Daoy (cell line): Measurements from ENCODE around the gene L1CAM. TPM values are rescaled to one million over a fixed set of nuclear protein-coding genes. Genes with fewer than 3 reads are reported as not detected.

Experiments used
- DNase-seq: peaks from one replicate; pipeline ENCODE4 v3.0.0-alpha.2; 2015; ENCODE audit warnings: low read depth
- total RNA-seq: library from RNA; depleted of rRNA; stranded (reverse); fragments of >200 nt; shearing (Covaris generic); gene quantifications from 2 replicates; pipeline ENCODE4 v1.2.3, GENCODE V29; 2014; rRNA removed

Gene L1CAM, protein sequence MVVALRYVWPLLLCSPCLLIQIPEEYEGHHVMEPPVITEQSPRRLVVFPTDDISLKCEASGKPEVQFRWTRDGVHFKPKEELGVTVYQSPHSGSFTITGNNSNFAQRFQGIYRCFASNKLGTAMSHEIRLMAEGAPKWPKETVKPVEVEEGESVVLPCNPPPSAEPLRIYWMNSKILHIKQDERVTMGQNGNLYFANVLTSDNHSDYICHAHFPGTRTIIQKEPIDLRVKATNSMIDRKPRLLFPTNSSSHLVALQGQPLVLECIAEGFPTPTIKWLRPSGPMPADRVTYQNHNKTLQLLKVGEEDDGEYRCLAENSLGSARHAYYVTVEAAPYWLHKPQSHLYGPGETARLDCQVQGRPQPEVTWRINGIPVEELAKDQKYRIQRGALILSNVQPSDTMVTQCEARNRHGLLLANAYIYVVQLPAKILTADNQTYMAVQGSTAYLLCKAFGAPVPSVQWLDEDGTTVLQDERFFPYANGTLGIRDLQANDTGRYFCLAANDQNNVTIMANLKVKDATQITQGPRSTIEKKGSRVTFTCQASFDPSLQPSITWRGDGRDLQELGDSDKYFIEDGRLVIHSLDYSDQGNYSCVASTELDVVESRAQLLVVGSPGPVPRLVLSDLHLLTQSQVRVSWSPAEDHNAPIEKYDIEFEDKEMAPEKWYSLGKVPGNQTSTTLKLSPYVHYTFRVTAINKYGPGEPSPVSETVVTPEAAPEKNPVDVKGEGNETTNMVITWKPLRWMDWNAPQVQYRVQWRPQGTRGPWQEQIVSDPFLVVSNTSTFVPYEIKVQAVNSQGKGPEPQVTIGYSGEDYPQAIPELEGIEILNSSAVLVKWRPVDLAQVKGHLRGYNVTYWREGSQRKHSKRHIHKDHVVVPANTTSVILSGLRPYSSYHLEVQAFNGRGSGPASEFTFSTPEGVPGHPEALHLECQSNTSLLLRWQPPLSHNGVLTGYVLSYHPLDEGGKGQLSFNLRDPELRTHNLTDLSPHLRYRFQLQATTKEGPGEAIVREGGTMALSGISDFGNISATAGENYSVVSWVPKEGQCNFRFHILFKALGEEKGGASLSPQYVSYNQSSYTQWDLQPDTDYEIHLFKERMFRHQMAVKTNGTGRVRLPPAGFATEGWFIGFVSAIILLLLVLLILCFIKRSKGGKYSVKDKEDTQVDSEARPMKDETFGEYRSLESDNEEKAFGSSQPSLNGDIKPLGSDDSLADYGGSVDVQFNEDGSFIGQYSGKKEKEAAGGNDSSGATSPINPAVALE
- total RNA-seq: 7.4 and 8.3 TPM in 2 replicates

DNA sequence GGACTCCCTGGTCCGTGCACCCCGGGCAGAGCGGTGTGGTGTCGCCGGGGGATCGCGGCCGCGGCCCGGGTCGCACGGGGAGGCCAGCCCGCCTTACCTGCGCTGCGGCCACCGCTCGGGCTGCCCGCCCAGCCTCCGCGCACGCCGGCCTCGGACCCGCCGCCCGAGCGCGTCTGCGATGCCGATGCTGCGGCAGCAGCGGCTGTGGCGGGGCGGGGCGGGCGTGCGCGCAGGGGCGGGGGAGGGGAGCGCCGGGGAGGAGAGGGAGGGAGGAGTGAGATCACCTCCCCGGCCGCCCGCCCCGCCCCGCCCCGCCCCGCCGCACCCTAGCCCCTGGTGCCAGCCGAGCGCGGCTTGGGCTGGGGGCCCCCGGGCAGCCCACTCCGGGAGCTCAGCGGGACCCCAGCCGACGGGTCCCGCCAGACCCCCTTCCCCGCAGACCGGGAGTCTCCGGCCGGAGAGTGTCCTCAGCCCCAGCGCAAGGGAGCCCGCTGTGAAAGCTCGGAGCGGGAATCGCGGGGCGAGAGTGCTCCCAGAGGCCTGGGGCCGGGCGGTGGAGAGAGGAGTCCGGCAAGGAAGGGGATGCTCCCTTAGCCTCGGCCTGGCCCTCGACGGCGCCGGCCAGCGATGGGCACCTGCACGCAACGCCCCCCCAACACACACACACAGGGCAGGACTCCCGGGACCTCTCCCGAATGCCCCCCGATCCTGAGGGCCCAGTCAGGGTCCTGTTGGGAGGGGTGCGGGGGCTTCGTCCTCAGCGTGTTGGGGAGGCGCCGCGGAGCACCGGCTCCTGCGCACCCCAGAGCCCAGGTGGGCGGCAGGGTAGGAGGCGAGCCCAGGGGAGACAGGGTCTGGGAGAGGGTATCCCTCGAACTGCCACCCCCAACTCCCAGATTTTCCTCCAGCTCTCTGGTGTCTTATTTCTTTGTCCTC lies at the start of gene L1CAM:
TSS of gene L1CAM (minus strand) at position 206 of the 936 bp plus-strand sequence. CDS start 10,337 bp downstream, outside the sequence.
- DNase-seq: peak; percentile 42

DNA sequence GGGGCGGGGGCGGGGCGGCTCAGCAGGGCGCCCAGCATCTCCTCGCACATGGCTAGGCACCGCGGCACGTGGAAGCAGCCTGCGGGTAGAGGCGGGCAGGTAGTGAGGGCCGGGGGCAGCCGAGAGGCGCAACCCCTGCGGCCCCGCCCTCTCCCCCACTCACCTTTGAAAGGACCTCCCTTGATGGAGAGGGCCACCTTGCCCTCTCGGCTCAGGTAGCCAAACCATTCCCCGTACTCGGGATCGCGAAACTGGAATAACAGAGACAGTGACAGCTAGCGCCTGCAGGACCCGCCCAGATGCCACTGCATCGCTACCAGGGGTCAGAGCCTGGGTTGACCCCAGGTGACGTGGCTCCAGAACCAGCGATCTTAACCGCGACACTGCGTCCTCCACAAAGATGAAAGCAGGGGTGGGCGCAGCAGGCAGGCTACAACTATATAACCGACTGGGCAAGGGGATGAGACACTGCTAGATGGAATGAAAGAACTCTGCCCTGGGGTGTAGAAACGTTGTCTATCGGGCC lies 49.4 kb upstream of the L1CAM start:
- DNase-seq: no peak

DNA sequence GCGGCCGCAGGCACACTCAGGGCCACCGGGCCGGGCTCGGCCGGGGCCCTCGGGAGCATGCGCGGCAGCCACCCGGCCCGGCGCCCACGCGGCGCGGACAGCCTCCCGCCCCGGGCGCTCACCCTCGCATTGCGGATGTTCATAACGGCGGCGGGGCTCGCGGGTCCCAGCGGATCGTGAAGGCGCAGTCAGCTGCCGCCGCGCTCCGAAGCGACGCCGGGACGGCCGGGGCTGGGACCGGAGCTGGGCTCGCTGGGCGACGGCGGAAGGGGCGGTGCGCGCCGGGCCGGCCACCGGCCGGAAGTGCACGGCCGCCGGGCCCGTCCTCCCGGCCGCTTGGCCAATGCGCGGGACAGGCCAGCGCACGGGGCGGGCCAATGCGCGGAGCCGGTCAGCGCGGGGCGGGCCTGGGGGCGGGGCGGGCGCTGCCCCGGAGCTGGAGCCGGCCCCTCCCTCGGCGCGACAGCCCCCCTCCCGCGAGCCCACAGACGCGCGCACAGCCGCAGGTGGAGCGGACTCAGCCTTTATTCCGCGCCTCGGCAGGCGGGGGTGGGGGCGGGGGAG lies 48.9 kb upstream of the L1CAM start, which contains the start of gene NAA10:
TSS of gene NAA10 (minus strand) at position 276 of the 564 bp plus-strand sequence. CDS start at position 143, 133 bp downstream.
- DNase-seq: peak; percentile 83

DNA sequence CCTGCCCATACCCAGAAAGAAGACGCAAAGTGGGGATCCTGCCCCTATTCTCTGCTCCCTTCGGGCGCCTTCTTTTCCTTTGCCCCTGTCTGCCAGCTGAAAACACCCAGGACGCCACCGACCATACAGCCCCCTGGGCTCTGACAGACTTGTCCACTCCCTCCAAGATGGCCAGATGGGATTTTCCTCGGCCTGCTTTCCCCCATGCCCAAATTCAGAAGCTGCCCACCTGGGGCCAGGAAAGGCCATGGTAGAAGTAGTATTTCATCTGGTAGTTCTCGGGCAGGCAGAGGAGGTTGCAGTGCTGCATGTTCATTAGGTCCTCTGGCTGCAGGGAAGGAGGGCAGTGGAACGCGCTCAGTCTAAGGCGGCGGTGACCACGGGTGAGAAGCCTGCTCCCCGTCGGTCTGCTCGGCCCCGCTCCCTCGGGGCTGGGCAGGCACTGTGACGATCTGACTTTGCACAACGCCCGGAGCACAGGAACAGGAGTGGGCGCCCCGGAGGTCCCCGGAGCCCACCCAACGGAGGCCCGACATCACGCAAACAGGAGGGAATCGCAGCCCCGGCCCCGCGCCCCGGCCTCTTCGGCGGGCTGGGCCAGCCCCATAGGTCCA lies 48.3 kb upstream of the L1CAM start:
- DNase-seq: no peak

DNA sequence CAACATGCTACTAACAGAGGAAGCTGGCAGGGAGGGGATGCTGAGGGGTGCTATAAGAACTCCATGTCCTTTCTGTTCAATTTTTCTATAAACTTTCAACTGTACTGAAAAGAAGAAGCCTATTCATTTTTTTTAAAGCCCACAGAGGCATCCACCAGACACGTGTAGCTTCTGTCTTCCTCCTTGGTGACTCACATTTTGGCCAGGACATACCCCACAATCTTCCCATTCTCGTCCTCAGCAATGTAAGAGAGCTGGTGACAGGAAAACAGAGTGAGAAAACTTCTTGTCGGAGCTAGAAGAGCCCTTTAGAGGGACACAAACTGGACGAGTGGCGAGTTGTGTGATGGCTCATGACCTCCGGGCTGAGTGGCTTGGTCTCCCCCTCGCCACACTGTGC lies 47.8 kb upstream of the L1CAM start:
- DNase-seq: peak; percentile 18

DNA sequence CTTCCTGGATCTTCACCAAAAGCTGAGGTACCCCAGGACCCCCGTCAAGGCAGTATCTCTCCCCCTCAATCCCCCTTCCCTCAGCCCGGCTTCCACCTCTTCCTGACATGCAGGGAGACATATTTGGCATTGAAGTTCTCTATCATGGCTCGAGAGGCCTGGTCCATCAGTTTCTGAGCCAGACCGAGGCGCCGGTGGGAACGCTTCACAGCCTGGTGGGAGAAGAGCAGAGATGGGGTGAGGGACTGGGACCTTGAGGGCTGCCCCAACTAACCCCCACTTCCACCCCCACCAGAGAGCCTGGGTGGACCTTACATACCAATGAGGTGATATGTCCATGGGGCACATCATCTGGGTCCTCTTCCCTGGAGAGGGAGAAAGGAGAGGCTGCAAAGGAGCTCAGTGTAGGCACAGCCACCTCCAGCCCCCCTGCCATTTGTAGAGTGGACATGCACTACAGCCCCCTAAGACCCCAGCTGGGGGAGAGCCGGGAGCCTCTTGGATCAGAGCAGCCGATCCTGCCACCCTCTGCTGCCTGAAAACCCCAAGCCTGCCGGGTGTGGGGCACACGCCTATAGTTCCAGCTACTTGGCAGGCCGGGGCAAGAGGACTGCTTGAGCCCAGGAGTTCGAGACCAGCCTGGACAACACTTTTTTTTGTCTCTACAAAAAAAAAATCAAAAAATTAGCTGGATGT lies 46.4 kb upstream of the L1CAM start:
- DNase-seq: no peak

DNA sequence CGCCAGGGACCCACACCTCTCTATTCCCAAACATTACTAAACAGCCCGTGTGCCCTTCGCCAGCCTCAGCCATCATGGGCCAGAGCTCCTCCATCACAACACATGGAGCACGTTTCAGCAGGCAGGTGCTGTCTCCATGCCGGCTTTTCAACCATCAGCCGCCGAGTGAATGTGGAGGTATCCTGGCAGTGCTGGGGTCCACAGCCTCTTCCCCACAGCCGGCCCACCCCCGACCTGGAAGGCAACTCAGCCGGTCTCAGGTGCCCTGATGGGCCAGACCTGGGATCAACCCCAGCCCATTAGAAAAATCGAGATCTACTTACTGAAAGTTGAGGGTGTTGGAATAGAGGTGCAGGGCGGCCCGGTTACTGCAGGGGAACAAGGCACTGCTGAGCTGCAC lies 45.8 kb upstream of the L1CAM start:
- no peak for DNase-seq

DNA sequence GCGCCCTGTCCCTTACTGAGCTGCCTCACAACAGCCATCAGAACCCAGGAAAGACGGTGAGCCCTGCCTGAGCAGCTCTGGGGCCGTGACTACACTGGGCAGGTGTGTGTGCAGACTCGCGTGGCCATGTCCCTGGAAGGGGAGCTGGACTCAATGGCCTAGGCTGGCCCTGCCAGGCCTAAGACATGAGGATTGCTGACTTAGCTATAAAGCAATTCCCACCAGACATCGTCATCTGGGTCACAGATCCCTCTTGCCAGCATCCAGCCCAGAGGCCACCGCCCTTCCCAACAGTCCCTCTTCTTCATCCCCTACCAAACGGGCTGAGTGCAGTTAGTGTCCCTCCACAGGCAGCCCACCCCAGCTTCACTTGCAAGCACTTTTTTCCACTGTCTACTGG lies 45.2 kb upstream of the L1CAM start:
- DNase-seq: no peak

DNA sequence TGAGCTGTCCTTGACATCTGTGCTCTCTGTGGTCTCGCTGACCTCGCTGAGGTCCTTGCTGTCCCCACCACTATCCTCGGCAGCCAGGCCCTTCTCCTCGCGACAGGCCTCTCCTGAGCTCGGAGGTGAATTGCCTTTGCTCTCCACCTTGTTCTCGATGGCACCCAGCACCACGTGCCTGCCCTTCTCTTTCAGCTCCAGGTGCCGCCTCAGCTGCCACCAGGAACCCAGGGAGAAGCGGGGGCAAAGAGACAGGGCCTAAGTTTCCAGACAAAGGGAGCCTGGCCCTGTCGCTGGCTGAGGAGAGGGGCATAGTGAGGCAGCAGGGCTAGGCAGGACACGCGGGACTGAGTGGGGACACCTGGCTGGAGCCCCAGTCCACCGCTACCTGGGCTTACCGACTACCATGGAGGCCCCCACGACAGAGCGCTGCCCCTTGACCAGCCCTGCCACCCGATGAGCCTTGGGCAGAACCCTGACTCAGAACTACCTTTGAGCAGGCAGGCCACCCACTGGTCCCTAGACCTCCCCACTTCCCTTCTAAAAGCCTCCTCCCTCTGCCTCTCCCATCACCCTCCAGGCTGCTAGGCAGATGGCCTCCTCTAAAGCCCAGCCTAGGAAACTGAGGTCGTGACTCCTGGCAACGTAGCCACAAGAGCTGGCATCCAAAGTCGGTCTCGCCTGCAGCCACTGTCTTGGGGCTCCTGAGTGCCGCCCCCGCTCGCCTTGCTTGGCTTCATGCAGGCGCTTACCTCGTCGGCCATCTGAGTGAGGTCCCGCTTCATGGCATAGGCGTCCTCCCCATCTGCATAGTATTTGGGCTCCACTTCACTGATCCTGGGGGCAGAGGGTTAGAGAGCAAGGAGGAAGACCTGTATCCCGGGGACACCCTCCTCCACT lies 44.3 kb upstream of the L1CAM start:
- DNase-seq: no peak

DNA sequence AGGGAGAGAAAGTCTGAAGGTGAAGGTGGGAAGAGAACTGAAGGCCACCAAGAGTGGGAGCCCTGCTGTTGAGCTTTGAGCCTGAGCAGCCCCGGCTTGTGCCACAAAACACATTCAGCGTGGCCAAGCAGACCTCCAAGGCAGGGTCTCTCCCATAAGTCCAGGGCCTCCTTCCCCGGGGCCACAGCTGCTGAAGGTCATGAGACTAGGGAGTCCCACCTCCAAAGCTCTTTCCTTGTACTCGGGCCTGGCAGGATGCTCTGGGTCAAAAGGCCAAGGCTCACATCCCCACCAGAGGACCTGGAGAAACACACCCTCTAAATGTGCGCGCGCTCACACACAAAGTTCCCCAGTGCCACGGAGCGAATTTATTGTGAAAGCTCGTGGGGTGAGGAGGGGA lies 43.6 kb upstream of the L1CAM start:
- no peak for DNase-seq

DNA sequence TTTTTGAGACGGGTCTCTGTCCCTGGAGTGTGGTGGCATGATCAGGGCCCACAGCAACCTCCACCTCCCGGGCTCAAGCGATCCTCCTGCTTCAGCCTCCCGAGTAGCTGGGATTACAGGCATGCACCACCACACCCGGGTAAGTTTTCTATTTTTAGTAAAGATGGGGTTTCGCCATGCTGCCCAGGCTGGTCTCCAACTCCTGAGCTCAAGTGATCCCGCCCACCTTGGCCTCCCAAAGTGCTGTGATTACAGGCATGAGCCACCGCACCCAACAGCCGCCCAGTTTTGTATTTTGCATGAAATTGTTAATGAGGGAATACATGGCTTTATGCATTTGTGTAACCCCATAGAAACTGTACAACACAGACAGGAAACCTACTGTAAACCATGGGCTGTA lies 42.9 kb upstream of the L1CAM start:
- no peak for DNase-seq

DNA sequence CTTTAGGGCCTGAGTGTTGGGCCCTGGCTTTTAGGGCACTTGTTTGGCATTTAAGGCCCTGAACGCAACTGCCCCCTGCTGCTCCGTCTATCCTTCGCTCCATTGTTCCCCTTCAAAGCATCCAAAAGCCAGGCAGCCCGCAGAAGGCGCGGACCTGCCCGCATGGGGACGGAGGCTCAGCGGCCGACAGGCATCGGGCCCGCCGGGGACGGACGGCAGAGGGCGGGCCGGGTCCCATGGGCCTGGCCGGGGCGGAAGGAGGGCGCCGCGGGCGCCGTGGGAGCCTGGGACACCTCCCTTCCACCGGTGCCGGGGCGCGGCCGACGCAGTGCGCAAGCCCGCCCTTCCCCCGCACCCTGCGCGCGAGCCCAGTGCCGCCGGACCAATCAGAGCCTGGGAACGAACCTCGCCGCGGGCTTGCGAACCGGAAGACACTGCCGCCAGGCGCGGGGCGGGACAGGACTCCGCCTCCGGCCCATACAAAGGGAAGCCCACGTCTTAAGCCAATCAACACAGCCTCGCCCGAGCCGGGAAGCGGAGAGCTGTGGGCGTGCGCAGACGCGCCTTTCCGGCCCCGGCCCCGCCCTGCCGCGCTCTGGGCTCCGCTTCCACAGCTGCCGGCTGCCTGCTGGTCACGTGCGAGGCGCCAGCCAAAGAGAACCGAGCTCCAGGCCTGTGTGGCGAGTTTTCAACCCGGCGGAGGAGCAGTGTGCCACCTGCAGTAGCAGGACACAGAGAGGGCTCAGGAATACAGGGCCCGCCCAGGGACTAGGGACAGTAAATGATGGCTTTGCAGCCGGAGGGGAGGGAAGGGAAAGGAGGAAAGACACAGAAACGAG lies 42.2 kb upstream of the L1CAM start:
- peak; percentile 97 for DNase-seq

DNA sequence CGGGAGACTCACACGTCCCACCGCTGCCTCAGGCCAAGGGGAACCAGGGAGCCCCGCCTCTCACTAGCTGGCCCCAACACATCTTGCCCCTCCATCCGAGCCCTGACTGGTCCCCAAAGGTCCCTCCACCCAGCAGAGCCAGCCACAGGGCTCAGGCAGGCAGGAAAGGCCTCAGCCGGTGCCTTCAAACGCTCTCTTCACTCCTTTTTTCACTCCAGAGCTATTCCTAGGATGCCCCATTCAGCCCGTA lies 41.6 kb upstream of the L1CAM start:
- no peak for DNase-seq

DNA sequence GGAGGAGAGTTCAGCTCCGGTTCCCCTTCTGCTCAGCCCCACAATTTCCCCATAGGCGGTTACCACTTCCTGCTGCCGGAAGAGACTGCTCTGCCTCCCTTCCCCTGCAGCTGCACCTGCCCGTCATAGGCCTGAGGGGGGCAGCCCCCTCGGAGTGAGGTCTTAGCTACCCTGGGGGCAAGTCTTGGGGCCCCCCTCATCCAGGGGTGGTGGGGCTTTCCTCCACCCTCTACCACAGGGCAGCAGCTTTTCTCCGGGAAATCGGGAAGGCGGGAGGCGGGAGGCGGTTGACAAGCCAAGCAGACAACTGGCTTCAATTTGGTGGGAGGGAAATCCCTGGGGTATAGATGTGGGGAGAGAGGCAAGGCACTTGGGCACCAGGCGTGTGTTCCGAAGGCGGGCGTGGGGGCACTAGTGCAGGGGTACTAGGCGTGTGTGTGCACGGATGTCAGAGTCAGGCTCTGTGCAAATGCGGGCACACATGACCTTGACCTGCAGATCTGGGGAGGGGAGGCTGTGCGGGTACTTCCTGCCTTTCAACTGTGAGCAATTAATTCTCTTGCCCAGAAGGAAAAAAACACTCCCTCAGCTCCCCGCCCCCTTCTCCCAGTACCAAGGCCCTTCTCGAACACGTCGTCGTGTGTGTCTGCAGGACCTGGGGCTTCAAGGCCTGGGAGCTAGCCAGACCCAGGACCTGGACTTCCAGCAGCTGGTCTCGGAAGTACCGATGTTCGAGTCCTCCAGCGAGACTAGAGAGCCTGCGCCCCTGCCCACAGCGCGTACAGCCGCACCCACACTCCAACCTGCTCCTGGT lies 41.1 kb upstream of the L1CAM start:
- peak; percentile 49 for DNase-seq

DNA sequence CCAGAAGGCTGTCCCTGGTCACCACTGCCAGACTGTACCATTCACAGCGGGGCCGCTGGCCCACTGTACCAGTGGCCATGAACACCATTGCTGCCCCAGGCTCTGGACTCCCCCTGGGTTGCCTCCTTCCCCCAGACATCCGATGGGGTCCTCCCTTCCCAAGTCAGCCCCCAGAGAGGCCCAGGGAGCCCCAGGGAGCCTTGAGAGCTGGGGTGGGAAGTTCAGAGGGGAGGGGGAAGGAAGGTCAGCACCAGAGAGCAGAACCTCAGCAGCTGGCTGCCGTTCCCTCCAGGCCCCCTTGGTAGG lies 40.5 kb upstream of the L1CAM start:
- no peak for DNase-seq

DNA sequence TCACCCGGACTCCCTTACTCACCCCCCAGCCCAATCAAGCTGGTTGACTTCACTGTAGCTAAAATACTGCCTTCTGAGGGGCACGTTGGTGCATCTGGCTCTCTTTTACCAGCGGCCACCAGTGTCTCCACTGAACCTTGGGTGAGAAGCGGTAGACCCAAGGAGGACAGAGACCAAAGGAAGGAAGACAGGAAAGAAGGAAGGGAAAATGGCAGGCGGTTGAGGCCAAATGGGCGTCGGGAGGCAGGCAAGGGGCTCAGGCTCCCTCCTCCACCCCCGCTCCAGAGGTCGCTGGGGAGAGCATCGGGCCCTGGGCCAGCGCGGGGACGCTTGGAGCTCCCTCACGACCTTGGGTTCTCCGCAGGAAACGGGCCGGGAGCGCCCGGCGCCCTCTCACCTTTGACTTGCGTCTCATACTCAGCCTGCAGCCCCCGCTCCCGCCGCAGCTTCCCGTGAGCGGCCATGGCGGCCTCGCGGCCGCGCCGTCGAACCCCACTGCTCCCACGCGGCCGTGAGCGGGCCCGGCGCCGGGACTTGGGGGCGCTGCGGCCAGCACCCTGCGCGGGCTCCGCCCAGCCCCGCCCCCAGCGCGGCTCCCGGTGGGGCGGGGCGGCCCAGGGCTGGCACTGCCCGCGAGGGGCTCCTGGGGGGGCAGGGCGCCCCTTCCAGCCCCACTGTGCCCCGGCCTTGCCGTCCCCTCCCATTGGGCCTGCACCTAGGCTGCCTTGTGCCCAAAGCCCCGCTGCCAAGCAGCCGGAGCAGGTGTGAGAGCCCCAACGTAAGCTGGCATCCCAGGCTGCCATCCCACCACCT lies 40.0 kb upstream of the L1CAM start, which contains the start of gene ARHGAP4:
TSS of gene ARHGAP4 (minus strand) at position 526 of the 813 bp plus-strand sequence. CDS start at position 464, 62 bp downstream.
- no peak for DNase-seq
